ENCODE results near the gene KRTAP2-2. TPM values are rescaled to one million over a fixed set of nuclear protein-coding genes. Genes with fewer than 3 reads are reported as not detected.
"Not testable (repeated sequence)": the region's sequence is repeated elsewhere in the genome, so short reads cannot be mapped to it uniquely, and the experiment has no call there.

The KRTAP2-2 gene
- total RNA-seq, 1 experiment from 2014 or later = not detected

DNA sequence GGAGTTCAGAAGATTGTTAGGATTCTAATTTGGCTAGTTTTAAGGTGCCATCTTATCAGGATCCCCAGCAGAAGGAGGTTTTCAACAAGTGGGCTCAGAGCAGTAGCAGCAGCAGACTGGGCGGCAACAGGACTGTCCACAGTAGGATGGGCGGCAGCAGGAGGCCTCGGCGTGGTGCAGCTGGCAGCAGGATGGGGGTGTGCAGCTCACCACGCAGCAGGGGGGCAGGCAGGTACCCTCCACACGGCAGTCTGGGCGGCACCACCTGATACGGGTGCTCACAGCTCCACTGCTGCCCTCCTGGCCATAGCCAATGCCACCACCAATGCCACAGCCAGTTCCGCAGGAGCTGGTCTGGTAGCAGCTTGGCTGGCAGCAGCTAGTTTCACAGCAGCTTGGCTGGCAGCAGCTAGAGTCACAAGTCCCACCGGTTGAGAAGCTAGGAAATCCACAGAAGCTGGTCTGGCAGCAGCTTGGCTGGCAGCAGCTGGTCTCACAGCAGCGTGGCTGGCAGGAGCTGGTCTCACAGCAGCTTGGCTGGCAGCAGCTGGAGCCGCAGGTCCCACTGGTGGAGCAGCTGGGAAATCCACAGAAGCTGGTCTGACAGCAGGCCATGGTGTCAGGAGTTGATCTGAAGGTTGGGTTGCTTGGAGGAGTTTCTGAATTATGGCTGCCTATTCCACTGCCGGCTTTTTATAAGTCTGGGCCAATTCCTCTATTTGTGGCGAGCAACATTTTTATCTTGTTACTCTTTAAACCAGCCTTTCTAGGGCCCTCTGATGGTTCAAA lies 14.1 kb downstream of the KRTAP2-2 start, which contains the start of gene KRTAP1-1:
KRTAP1-1 (minus strand) TSS at position 668 of the 789 bp plus-strand sequence; CDS start at position 615, 53 bp downstream.
- in situ Hi-C loops (cut with HindIII; ENCODE audit: low pct_unique_long_range_greater_than_20kb, low sequenced_read_pairs); DNase-seq (ENCODE audit: low read depth, low spot score): not testable (repeated sequence)

DNA sequence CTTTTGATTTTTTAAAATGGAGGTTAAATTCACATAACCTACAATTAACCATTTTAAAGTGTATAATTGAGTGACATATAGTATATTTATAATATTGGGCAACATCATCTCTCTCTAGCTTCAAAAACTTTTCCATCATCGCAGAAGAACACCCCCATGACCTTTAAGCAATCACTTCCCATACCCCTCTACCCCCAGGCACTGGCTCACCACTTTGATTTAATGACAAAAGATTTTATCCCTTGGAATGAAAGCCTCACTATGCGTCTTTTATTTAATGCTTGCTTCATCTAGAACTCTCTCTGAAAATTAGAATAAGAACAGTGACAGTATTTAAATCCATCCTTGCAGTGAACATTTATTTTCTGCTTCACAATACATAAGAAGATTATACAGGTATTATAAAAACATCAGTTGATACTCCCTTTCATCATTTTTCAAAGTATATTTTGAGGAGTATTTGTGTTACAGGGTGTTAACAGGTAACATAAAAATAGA lies 17.1 kb downstream of the KRTAP2-2 start:
- in situ Hi-C loops (cut with HindIII; ENCODE audit: low pct_unique_long_range_greater_than_20kb, low sequenced_read_pairs) = no loop called here
- DNase-seq (ENCODE audit: low read depth, low spot score) = no peak

DNA sequence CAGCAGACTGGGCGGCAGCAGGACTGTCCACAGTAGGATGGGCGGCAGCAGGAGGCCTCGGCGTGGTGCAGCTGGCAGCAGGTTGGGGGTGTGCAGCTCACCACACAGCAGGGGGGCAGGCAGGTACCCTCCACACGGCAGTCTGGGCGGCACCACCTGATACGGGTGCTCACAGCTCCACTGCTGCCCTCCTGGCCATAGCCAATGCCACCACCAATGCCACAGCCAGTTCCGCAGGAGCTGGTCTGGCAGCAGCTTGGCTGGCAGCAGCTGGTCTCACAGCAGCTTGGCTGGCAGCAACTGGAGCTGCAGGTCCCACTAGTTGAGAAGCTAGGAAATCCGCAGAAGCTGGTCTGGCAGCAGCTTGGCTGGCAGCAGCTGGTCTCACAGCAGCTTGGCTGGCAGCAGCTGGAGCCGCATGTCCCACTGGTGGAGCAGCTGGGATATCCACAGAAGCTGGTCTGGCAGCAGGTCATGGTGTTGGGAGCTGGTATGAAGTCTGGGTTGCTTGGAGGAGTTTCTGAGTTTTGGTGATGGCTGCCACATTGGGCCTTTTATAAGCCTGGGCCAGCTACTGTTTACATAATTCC lies 20.6 kb downstream of the KRTAP2-2 start, which contains the start of gene KRTAP1-3:
KRTAP1-3 (minus strand) TSS at position 529 of the 590 bp plus-strand sequence; CDS start at position 476, 53 bp downstream.
- in situ Hi-C loops (cut with HindIII; ENCODE audit: low pct_unique_long_range_greater_than_20kb, low sequenced_read_pairs); DNase-seq (ENCODE audit: low read depth, low spot score): not testable (repeated sequence)

DNA sequence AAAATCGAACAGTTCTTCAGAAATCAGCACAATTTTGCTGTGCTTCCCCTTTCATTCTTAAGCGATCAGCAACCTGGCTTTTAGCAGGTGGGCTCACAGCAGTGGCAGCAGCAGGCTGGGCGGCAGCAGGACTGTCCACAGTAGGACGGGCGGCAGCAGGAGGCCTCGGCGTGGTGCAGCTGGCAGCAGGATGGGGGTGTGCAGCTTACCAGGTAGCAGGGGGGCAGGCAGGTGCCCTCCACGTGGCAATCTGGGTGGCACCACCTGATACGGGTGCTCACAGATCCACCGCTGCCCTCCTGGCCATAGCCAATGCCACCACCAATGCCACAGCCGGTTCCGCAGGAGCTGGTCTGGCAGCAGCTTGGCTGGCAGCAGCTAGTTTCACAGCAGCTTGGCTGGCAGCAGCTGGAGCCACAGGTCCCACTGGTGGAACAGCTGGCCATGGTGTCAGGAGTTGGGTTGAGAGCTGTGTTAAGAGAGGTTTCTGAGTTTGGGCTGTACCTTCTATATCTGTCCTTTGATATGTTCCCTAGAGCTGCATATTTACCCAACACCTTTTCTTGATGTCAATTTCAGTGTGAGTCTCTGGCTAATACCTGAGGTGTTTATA lies 25.3 kb downstream of the KRTAP2-2 start, which contains the start of gene KRTAP1-4:
KRTAP1-4 (minus strand) TSS at position 563 of the 613 bp plus-strand sequence; CDS start at position 446, 117 bp downstream.
- no peak for DNase-seq (ENCODE audit: low read depth, low spot score)
- in situ Hi-C loops (cut with HindIII; ENCODE audit: low pct_unique_long_range_greater_than_20kb, low sequenced_read_pairs) = no loop called here

- in situ Hi-C loops (cut with HindIII; ENCODE audit: low pct_unique_long_range_greater_than_20kb, low sequenced_read_pairs) = no loop called here
- DNase-seq (ENCODE audit: low read depth, low spot score) = no peak
These were observed 28.1 kb downstream of the KRTAP2-2 start, which contains the start of gene KRTAP1-5 for GRCh38 chr17:41026715-41027471. Gene KRTAP1-5 (minus strand): TSS chr17:41027208. CDS start chr17:41027155, 53 bp downstream.

DNA sequence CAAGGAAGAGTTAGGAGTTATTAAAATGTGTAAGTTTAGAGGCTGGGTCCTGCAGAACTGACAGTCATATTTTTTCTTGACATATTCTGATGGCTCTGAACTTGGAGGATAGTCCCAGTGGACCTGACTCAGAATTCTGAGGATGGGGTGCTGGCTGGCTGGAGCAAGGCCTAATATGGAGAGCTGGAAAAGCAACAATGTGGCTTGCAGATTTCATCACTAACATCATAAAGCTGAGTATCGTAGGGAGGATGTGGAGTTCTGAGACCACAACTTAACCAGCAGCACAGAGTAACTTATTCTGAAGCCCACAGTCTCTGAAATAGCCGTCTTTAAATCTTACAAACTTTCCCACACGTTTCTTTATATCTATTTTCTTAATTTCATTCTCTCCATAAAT lies 30.3 kb downstream of the KRTAP2-2 start:
- in situ Hi-C loops (cut with HindIII; ENCODE audit: low pct_unique_long_range_greater_than_20kb, low sequenced_read_pairs) = no loop called here
- DNase-seq (ENCODE audit: low read depth, low spot score) = no peak

- no peak for DNase-seq (ENCODE audit: low read depth, low spot score)
- in situ Hi-C loops (cut with HindIII; ENCODE audit: low pct_unique_long_range_greater_than_20kb, low sequenced_read_pairs) = no loop called here
These were observed 34.7 kb downstream of the KRTAP2-2 start for GRCh38 chr17:41020336-41020735.

DNA sequence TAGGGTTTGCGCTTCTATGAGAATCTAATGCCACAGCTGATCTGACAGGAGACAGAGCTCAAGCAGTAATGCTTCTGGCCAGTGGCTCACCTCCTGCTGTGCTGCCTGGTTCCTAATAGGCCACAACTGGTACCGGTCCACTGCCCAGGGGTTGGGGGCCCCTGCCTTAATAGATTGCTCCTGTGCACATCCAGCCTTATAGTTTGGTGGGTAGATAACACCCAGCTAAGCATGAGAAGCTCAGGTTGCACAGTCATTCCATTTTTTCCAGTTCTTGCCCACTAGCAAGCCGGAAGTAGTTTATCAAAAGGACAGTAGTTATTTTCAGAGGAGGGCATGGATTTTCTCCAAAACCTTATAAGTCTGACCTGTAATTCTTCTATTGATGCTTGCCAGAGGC lies 35.6 kb downstream of the KRTAP2-2 start:
- in situ Hi-C loops (cut with HindIII; ENCODE audit: low pct_unique_long_range_greater_than_20kb, low sequenced_read_pairs) = no loop called here
- DNase-seq (ENCODE audit: low read depth, low spot score) = no peak

- no peak for DNase-seq (ENCODE audit: low read depth, low spot score)
- in situ Hi-C loops (cut with HindIII; ENCODE audit: low pct_unique_long_range_greater_than_20kb, low sequenced_read_pairs) = no loop called here
These were observed 36.5 kb downstream of the KRTAP2-2 start for GRCh38 chr17:41018541-41018940.

- DNase-seq (ENCODE audit: low read depth, low spot score) = no peak
- in situ Hi-C loops (cut with HindIII; ENCODE audit: low pct_unique_long_range_greater_than_20kb, low sequenced_read_pairs) = no loop called here
These were observed 38.3 kb downstream of the KRTAP2-2 start for GRCh38 chr17:41016578-41017215.

GRCh38 chr17:41015454-41015853 lies 39.6 kb downstream of the KRTAP2-2 start:
- DNase-seq (ENCODE audit: low read depth, low spot score) = no peak
- in situ Hi-C loops (cut with HindIII; ENCODE audit: low pct_unique_long_range_greater_than_20kb, low sequenced_read_pairs) = no loop called here

- DNase-seq (ENCODE audit: low read depth, low spot score) = no peak
- in situ Hi-C loops (cut with HindIII; ENCODE audit: low pct_unique_long_range_greater_than_20kb, low sequenced_read_pairs) = no loop called here
These were observed 41.4 kb downstream of the KRTAP2-2 start for GRCh38 chr17:41013606-41014005.

GRCh38 chr17:41013181-41013580 lies 41.8 kb downstream of the KRTAP2-2 start:
- in situ Hi-C loops (cut with HindIII; ENCODE audit: low pct_unique_long_range_greater_than_20kb, low sequenced_read_pairs) = no loop called here
- no peak for DNase-seq (ENCODE audit: low read depth, low spot score)

DNA sequence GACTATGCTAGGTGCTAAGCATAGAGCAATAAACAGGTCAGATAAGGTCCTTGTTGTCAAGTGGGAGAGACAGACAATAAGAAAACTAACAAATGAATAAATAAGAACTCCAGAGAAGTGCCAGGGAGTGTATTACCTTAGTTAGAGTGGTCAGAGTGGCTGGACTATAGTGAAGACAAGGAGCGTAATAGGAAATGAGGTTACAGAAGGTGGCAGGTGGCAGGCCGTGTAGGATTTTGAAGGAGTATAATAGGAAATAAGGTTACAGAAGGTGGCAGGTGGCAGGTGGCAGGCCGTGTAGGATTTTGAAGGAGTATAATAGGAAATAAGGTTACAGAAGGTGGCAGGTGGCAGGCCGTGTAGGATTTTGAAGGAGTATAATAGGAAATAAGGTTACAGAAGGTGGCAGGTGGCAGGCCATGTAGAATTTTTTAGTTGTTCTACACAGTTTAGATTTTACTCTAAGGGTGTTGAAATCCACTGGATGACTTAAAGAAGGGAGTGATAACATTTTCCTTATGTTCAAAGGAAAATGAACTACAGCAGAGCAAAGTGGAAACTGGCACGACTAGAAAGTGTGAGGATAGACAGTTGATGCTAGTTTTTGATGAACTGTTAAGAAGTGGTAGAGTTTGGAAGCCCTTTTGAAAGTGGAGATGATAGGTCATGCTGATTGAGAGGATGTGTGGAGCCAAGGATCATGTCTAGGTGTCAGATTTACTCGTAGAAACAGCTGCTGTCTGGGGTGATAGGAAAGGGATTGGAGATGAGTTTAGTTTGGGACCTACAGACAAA lies 42.5 kb downstream of the KRTAP2-2 start:
- in situ Hi-C loops (cut with HindIII; ENCODE audit: low pct_unique_long_range_greater_than_20kb, low sequenced_read_pairs) = no loop called here
- no peak for DNase-seq (ENCODE audit: low read depth, low spot score)

DNA sequence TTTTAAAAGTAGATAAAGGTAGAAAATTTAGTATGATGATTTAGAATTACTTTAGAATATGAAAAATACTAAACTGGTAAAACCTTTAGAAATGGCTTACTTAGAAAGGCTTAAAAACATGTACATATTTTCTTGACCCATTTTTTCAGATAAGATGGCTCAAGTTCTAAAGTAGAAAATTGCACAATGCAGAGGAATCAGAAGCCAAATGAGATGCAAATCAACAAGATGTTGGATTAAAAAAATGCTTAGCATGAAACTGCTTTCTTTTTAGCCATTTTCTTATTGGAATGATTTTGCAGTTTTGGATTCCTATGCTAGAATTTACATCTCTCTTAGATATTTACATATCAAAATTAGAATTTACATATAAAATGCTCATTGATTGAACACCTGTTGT lies 44.6 kb downstream of the KRTAP2-2 start:
- no peak for DNase-seq (ENCODE audit: low read depth, low spot score)
- in situ Hi-C loops (cut with HindIII; ENCODE audit: low pct_unique_long_range_greater_than_20kb, low sequenced_read_pairs) = no loop called here

DNA sequence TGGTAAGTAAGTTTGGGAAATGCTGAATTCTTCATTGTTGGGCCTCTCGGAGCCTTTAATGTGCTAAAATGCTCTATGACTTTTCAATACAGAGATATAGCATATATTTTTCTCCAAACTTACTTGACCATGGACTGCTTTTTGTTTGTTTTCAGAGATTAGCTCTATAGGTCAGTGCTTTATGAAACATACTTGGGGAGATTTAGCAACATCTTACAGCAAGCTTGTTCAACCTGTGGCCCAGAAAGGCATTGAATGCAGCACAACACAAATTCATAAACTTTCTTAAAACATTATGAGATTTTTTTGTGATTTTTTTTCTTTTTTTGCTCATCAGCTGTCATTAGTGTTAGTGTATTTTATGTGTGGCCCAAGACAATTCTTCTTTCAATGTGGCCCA lies 45.1 kb downstream of the KRTAP2-2 start:
- in situ Hi-C loops (cut with HindIII; ENCODE audit: low pct_unique_long_range_greater_than_20kb, low sequenced_read_pairs) = no loop called here
- no peak for DNase-seq (ENCODE audit: low read depth, low spot score)
